ENCODE measurements around the gene LRRC1.

LRRC1 gene

GRCh38 chr6:53845280-53846195 lies 50.7 kb downstream of the LRRC1 start:
- peaks cover 18% of the 10 kb centered on the region for H3K36me3 Mint-ChIP-seq (ENCODE audit: low read depth)
- H3K27me3 Mint-ChIP-seq (ENCODE audit: low read depth): peaks cover 2% of the 10 kb centered on the region
- no peaks in the 10 kb centered on the region for H3K4me1 Mint-ChIP-seq
- no peak overlapping the region for H3K4me3 Mint-ChIP-seq
- TF ChIP-seq CTCF (IDR thresholded peaks at IDR 0.05; ENCODE audit: unreplicated experiment in 3 of 3): no peak
- peaks cover 5% of the 10 kb centered on the region for H3K9me3 Mint-ChIP-seq
- H3K27ac Mint-ChIP-seq: no peak overlapping the region

GRCh38 chr6:53846250-53846649 lies 51.4 kb downstream of the LRRC1 start:
- H3K4me3 Mint-ChIP-seq: no peak overlapping the region
- no peak for TF ChIP-seq CTCF (IDR thresholded peaks at IDR 0.05; ENCODE audit: unreplicated experiment in 3 of 3)
- no peaks in the 10 kb centered on the region for H3K27me3 Mint-ChIP-seq (ENCODE audit: low read depth)
- no peaks in the 10 kb centered on the region for H3K9me3 Mint-ChIP-seq
- no peak overlapping the region for H3K27ac Mint-ChIP-seq
- peaks cover 13% of the 10 kb centered on the region for H3K36me3 Mint-ChIP-seq (ENCODE audit: low read depth)
- no peaks in the 10 kb centered on the region for H3K4me1 Mint-ChIP-seq

- H3K9me3 Mint-ChIP-seq: no peaks in the 10 kb centered on the region
- TF ChIP-seq CTCF (IDR thresholded peaks at IDR 0.05; ENCODE audit: unreplicated experiment in 3 of 3): no peak
- H3K36me3 Mint-ChIP-seq (ENCODE audit: low read depth): peaks cover 15% of the 10 kb centered on the region
- no peaks in the 10 kb centered on the region for H3K4me1 Mint-ChIP-seq
- H3K27me3 Mint-ChIP-seq (ENCODE audit: low read depth): no peaks in the 10 kb centered on the region
- H3K27ac Mint-ChIP-seq: no peak overlapping the region
- H3K4me3 Mint-ChIP-seq: no peak overlapping the region
These were observed 53.0 kb downstream of the LRRC1 start for GRCh38 chr6:53847796-53848314.

- H3K4me1 Mint-ChIP-seq: peaks cover 8% of the 10 kb centered on the region
- H3K27me3 Mint-ChIP-seq (ENCODE audit: low read depth): no peaks in the 10 kb centered on the region
- H3K36me3 Mint-ChIP-seq (ENCODE audit: low read depth): peaks cover 9% of the 10 kb centered on the region
- no peak overlapping the region for H3K4me3 Mint-ChIP-seq
- TF ChIP-seq CTCF (IDR thresholded peaks at IDR 0.05; ENCODE audit: unreplicated experiment in 3 of 3): no peak
- H3K9me3 Mint-ChIP-seq: no peaks in the 10 kb centered on the region
- no peak overlapping the region for H3K27ac Mint-ChIP-seq
These were observed 55.7 kb downstream of the LRRC1 start for GRCh38 chr6:53850527-53850926.

- Mint-ChIP-seq H3K9me3 (no peaks in the 10 kb centered on the region), H3K4me3 (no peak overlapping the region), H3K27me3 (ENCODE audit: low read depth) (no peaks in the 10 kb centered on the region), H3K4me1 (peaks cover 18% of the 10 kb centered on the region), H3K36me3 (ENCODE audit: low read depth) (peaks cover 9% of the 10 kb centered on the region), H3K27ac (no peak overlapping the region)
- no peak for TF ChIP-seq CTCF (IDR thresholded peaks at IDR 0.05; ENCODE audit: unreplicated experiment in 3 of 3)
These were observed 56.8 kb downstream of the LRRC1 start for GRCh38 chr6:53851561-53851960.
